ENCODE measurements around the gene PPM1L. TPM values are rescaled to one million over a fixed set of nuclear protein-coding genes. Genes with fewer than 3 reads are reported as not detected.

PPM1L gene
- total RNA-seq, 2 donors from 2014 or later, result 23.8 to 47.4 TPM

- no peak for TF ChIP-seq CTCF (IDR thresholded peaks at IDR 0.05)
- no peak for DNase-seq (ENCODE audit: low spot score)
- Histone ChIP-seq H3K9me3 (no peaks in the 10 kb centered on the region), H3K4me1 (no peaks in the 10 kb centered on the region), H3K27ac (no peak overlapping the region), H3K36me3 (no peaks in the 10 kb centered on the region), H3K4me3 (no peak overlapping the region), H3K27me3 (no peaks in the 10 kb centered on the region)
Measured at GRCh38 chr3:161054860-161055604, 299.0 kb downstream of the PPM1L start.

GRCh38 chr3:161064413-161064812 is 308.4 kb downstream of the PPM1L start:
- no peak for TF ChIP-seq CTCF (IDR thresholded peaks at IDR 0.05)

GRCh38 chr3:161066930-161067329 is 310.9 kb downstream of the PPM1L start:
- no peak for DNase-seq (ENCODE audit: low spot score)
- H3K4me1 ChIP-seq, result peaks cover 0 to 35% of the 10 kb centered on the region in 2 donors
- H3K27ac ChIP-seq, result no peak overlapping the region
- no peaks in the 10 kb centered on the region for H3K9me3 ChIP-seq
- no peak overlapping the region for H3K4me3 ChIP-seq
- no peaks in the 10 kb centered on the region for H3K27me3 ChIP-seq
- TF ChIP-seq CTCF (IDR thresholded peaks at IDR 0.05), result no peak
- H3K36me3 ChIP-seq, result no peaks in the 10 kb centered on the region

More at GRCh38 chr3:161064413-161064812, 308.4 kb downstream of the PPM1L start:
- Histone ChIP-seq H3K36me3 (no peaks in the 10 kb centered on the region), H3K4me3 (no peak overlapping the region), H3K27me3 (no peaks in the 10 kb centered on the region), H3K9me3 (no peaks in the 10 kb centered on the region), H3K4me1 (peaks cover 0 to 19% of the 10 kb centered on the region in 2 donors), H3K27ac (no peak overlapping the region)
- no peak for DNase-seq (ENCODE audit: low spot score)

- H3K36me3 ChIP-seq, result no peaks in the 10 kb centered on the region
- peaks cover 0 to 35% of the 10 kb centered on the region in 2 donors for H3K4me1 ChIP-seq
- H3K27ac ChIP-seq, result no peak overlapping the region
- no peaks in the 10 kb centered on the region for H3K27me3 ChIP-seq
- H3K4me3 ChIP-seq, result no peak overlapping the region
- no peaks in the 10 kb centered on the region for H3K9me3 ChIP-seq
- no peak for TF ChIP-seq CTCF (IDR thresholded peaks at IDR 0.05)
- DNase-seq (ENCODE audit: low spot score), result no peak
Measured at GRCh38 chr3:161067335-161067734, 311.3 kb downstream of the PPM1L start.

GRCh38 chr3:161069511-161070251 is 313.6 kb downstream of the PPM1L start:
- no peak overlapping the region for H3K4me3 ChIP-seq
- no peaks in the 10 kb centered on the region for H3K9me3 ChIP-seq
- H3K36me3 ChIP-seq, result no peaks in the 10 kb centered on the region
- H3K4me1 ChIP-seq, result peaks cover 0 to 35% of the 10 kb centered on the region in 2 donors
- no peak for DNase-seq (ENCODE audit: low spot score)
- TF ChIP-seq CTCF (IDR thresholded peaks at IDR 0.05), result no peak
- peak overlapping the region in 1 of 2 donors; percentile 53 for H3K27ac ChIP-seq
- no peaks in the 10 kb centered on the region for H3K27me3 ChIP-seq

All from right atrium auricular region (tissue), 2 donors.